Head of caudate nucleus (tissue), 42 donors: ENCODE measurements around the gene CNTRL.
"Not testable (repeated sequence)": the region's sequence is repeated elsewhere in the genome, so short reads cannot be mapped to it uniquely, and the experiment has no call there.

ENCODE experiments used
- DNase-seq, 42 donors: peaks; one replicate each; pipeline versions ENCODE4 v3.0.0 to v3.0.0-alpha.2; 2020 to 2021; ENCODE audit warnings: mixed read lengths in 7 of 42
- intact Hi-C: fragments of 100-400 bp; cut with DNase I; formaldehyde crosslinking; loops from one replicate; pipeline ENCODE4 v1.15.0; 2022

CNTRL gene

DNA sequence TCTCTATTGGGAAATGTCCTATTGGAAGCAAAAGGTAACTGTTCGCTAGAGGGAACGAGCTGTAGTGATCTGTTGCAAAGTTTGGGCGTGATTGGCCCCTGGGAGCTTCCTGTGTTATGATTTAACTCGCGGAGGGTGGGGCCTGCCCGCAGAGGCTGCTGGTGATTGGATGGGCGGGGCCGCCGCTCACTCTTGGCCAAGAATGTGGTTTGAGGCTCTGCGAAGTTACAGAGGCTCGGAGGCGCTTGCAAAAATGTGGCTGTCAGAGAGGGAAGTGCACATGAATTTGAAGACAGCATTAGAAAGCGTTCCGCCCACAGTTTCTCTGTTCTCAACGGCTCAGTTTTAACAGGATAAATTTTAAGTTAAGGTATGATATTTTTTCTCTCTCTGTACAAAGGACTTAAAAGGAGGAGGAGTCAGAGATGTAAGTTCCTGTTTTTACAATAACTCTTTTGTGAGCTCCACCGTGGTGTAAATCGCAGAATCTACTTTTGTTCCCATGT, 46.9 kb downstream of the CNTRL start:
- intact Hi-C loops, result loop anchor here (5.0 kb wide), 1 partner anchor 49 kb away; the partner anchor contains the start of gene CNTRL
- peak; percentile 89 to 99 (median 96) for DNase-seq

DNA sequence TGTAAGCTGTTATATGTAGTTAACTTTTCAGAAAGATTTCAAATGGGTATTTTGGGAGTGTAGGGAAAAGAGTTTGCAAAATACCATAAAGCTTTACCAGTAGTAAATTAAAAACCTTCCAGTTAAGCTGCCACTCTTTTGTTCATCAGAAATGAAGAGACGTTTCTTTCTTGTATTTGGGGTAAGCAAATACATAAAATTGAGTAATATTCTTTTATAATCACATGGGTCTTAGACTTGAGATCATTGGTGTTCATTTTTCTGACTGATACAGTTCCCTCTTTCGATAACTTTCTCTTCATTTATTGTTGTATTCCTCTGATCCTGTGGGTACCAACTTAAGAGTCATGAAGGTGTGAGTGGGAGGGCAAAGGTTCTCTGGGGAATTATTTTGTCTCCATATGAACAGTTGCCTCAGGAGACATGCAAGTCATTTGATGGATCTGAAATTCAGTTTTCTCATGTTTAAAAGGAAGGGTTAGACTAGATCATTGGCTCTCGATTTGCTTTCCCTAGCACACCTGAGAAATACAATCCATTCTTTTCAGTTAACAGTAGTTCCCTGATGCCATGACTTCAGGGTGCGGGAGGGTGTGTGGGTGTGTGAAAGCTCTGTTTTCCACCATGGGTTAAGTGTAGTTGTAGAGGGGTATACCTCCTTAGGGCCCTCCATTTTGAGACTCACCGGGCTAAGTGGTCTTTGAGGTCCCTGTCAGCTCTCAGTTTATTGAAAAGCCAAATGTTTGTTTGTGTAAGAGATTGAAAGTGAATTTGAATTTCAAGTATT, 47.7 kb downstream of the CNTRL start:
- intact Hi-C loops, result loop anchor here (5.0 kb wide), 1 partner anchor 50 kb away; the partner anchor contains the start of gene CNTRL

DNA sequence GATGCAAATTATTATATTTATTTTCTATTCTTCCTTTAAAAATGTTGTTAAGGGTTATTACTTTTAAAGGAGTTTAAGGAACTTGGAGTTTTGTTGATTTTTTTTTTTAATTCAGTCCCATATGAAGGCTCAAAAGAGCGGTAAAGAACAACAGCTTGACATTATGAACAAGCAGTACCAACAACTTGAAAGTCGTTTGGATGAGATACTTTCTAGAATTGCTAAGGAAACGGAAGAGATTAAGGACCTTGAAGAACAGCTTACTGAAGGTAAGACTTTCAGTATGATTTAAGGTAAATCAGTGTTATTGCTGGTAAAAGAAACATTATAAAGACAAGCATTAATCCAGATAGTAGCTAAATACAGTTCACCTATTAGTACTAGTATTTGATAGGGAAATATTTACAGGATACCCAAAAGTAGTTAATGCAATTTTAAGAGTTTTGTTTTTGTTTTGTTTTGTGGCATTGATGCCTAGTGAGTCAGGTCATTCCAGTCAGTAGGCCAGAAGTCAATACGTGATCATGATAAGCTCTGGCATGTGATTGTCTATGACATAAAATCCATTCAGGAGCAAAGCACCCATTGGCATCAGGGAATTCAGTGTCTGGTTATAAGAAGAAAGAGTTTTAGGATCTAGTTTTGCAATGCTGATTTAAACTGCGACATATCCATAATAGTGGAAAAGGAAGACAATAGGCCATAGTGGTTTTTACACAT, 49.2 kb downstream of the CNTRL start:
- intact Hi-C loops, result loop anchor here (5.0 kb wide), 1 partner anchor 52 kb away; the partner anchor contains the start of gene CNTRL
- DNase-seq, result no peak

More for the DNA sequence above, 47.7 kb downstream of the CNTRL start:
- DNase-seq, result peak in 13 of 42 donors; percentile 3 to 47 (median 18)

DNA sequence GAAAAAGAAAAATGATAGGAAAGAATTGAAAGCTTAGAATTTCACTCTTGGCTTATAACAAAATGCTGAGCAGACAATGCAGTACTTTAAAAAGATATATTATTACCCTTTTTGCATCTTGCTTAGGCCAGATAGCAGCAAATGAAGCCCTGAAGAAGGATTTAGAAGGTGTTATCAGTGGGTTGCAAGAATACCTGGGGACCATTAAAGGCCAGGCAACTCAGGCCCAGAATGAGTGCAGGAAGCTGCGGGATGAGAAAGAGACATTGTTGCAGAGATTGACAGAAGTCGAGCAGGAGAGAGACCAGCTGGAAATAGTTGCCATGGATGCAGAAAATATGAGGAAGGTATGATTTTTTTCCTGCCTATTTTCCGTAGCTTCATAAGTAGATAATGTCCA, 50.8 kb downstream of the CNTRL start:
- DNase-seq, result no peak
- intact Hi-C loops, result no loop called here

DNA sequence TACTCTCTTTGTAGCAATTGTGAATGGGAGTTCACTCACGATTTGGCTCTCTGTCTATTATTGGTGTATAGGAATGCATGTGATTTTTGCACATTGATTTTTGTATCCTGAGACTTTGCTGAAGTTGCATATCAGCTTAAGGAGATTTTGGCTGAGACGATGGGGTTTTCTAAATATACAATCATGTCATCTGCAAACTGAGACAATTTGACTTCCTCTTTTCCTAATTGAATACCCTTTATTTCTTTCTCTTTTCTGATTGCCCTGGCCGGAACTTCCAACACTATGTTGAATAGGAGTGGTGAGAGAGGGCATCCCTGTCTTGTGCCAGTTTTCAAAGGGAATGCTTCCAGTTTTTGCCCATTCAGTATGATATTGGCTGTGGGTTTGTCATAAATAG, 54.6 kb downstream of the CNTRL start:
- DNase-seq, intact Hi-C loops: not testable (repeated sequence)

- no peak for DNase-seq
- intact Hi-C loops, result no loop called here
These were observed 58.5 kb downstream of the CNTRL start for GRCh38 chr9:121133104-121133816.

GRCh38 chr9:121135642-121136041, 60.9 kb downstream of the CNTRL start:
- intact Hi-C loops, result no loop called here
- DNase-seq, result no peak

DNA sequence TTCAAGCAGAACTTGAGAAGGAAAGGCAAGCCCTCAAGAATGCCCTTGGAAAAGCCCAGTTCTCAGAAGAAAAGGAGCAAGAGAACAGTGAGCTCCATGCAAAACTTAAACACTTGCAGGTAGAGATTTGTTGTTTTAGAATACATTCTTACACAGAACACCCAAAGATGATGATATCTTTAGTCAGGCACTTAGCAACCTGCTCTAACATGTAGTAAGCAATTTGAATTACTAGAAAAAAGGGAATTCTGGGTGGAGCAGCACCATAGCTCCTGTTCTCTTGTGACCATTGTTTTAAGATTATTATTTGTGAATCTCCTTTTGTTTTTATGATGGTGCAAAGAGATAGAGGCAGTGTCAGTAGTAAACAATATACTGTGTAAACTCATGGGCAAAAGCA, 63.8 kb downstream of the CNTRL start:
- intact Hi-C loops, result no loop called here
- DNase-seq, result no peak

DNA sequence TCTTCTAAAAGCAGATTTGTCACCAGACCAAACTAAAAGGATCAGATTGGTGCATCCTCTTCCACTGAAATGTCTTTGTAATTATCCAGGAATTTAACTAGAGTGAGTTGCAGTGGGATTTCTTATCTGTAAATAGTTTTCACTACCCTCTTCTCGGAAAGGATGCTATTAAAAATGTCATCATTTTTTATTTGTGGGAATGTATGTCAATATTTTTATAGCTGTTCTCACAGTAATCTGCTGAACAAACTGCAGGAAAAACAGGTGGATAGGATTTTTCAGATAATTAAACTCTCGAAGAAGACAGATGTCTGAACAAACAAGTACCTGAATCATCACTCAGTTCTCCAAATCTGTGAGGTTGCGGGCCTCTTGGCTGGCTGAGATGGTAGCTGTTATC, 64.2 kb downstream of the CNTRL start:
- intact Hi-C loops, result no loop called here
- no peak for DNase-seq

DNA sequence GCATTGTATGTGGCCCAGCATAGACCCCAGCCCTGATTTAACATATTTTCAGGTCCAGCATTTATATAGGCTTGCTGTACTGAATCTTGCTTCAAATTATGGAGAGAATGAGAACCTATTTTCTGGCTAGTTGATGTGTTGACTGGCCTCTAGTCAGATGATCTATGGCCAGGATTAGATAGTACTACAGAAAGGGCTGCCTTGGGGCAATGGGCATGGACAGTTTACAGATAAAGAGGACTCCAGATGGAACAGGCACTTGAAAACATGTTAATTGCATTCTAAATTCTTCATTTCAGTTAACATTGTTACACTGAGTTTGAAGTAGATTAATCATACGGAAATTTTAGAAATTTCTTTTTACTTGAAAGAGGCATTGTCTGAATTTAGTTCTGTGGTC, 65.4 kb downstream of the CNTRL start:
- intact Hi-C loops, result no loop called here
- no peak for DNase-seq

DNA sequence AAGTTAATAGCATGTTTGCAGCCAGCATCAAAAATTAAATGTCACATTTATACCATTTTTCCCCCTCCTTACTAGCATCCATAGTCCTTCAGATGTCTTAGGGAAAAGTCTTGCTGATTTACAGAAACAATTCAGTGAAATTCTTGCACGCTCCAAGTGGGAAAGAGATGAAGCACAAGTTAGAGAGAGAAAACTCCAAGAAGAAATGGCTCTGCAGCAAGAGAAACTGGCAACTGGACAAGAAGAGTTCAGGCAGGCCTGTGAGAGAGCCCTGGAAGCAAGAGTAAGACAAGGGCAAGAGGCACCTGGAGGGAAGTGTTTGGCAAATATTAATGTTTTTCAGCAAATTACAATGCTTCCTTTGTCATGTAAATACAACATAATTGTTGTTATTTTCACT, 66.6 kb downstream of the CNTRL start:
- no peak for DNase-seq
- intact Hi-C loops, result no loop called here

DNA sequence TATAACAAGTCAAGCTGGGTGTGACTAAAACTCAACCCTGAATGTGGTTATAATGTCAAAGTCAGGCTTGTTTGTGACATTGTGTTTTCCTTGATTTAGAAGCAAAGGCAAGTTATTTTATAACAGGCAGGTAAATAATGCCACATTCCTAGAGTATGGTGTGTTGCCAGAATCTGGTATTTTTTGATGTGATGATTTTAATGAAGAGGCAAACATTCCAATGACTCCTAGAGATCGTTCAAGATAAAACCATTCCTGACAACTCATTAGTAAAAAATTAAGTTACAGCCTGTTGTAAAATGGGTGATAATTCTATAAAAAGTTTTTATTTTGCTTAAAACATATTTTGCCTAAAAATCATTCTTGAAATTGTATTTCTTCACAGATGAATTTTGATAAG, 67.0 kb downstream of the CNTRL start:
- DNase-seq, result no peak
- intact Hi-C loops, result no loop called here

- DNase-seq, result no peak
- intact Hi-C loops, result no loop called here
These were observed 69.0 kb downstream of the CNTRL start for GRCh38 chr9:121143771-121144170.

GRCh38 chr9:121144482-121144881, 69.7 kb downstream of the CNTRL start:
- intact Hi-C loops, result no loop called here

GRCh38 chr9:121150188-121150587, 75.4 kb downstream of the CNTRL start:
- intact Hi-C loops, result no loop called here
- no peak for DNase-seq

More at GRCh38 chr9:121144482-121144881, 69.7 kb downstream of the CNTRL start:
- no peak for DNase-seq

- DNase-seq, result no peak
- intact Hi-C loops, result no loop called here
These were observed 78.9 kb downstream of the CNTRL start for GRCh38 chr9:121153642-121154041.

DNA sequence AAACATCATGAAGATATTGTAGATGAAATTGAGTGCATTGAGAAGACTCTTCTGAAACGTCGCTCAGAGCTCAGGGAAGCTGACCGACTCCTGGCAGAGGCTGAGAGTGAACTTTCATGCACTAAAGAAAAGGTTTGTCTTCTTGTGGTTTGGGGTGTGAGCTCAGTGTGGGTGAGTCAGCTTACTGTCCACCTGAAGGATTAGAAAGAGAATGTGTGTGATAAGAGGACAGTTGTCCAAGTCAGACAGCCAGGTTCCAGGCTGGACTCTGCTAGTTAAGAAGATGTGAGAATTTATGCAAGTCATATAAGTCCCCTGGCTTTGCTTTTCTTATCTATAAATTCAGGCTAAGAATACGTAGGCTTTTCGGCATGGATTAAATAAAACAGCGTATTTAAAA, 80.0 kb downstream of the CNTRL start:
- intact Hi-C loops, result no loop called here
- no peak for DNase-seq

DNA sequence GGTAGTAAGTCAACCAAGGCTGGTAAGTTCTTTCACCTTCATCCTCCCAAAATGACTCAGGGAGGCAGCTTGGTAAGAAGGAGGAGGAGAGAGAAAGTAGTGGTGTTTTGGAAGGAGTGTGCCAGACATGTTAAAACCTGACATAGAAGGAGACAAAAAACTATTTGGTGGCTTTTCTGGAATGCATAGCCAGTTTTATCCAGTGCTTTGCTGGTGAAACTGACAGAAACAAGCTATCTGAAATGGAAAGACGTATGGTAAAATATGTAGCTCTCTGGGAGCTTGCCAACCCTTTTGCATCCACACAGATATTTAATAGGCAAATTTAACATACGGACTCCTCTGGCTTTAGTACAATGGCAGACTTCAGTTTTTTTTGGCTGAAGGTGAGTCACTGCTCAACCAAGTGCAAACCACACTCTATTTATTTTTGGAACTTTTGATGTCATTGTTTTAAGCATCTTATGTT, 81.5 kb downstream of the CNTRL start:
- DNase-seq, result no peak
- intact Hi-C loops, result no loop called here

GRCh38 chr9:121157939-121158338, 83.2 kb downstream of the CNTRL start:
- intact Hi-C loops, result no loop called here
- DNase-seq, result no peak

GRCh38 chr9:121160025-121160424, 85.3 kb downstream of the CNTRL start:
- intact Hi-C loops, result no loop called here
- no peak for DNase-seq
